NCI-H1092 (cell line): ENCODE measurements around the gene ORMDL1.

Experiments used
- DNase-seq: peaks from one replicate; lab custom pipeline; 2025; lab: John Stamatoyannopoulos, UW

ORMDL1 gene

GRCh38 chr2:189783927-189784867 is at the start of gene ORMDL1, which contains the start of gene PMS1:
TSS of gene ORMDL1 (minus strand) at chr2:189784339. CDS start at chr2:189782595, 1,744 bp downstream.
TSS of gene PMS1 (plus strand) at chr2:189784450. CDS start at chr2:189791810, 7,360 bp downstream.
- DNase-seq: peak; percentile 85

GRCh38 chr2:189830510-189830909 is 46.4 kb upstream of the ORMDL1 start:
- no peak for DNase-seq

- DNase-seq: no peak
Observed at GRCh38 chr2:189829102-189829833, 45.1 kb upstream of the ORMDL1 start.

GRCh38 chr2:189826039-189826438 is 41.9 kb upstream of the ORMDL1 start:
- no peak for DNase-seq

GRCh38 chr2:189824694-189825396 is 40.7 kb upstream of the ORMDL1 start:
- no peak for DNase-seq

GRCh38 chr2:189821953-189822748 is 38.0 kb upstream of the ORMDL1 start:
- no peak for DNase-seq

GRCh38 chr2:189819297-189819704 is 35.2 kb upstream of the ORMDL1 start:
- DNase-seq: no peak

- no peak for DNase-seq
Observed at GRCh38 chr2:189818249-189819038, 34.3 kb upstream of the ORMDL1 start.

GRCh38 chr2:189803431-189803830 is 19.3 kb upstream of the ORMDL1 start:
- DNase-seq: no peak

- DNase-seq: no peak
Observed at GRCh38 chr2:189802396-189802912, 18.3 kb upstream of the ORMDL1 start.

GRCh38 chr2:189799531-189799930 is 15.4 kb upstream of the ORMDL1 start:
- no peak for DNase-seq

- no peak for DNase-seq
Observed at GRCh38 chr2:189799030-189799331, 14.8 kb upstream of the ORMDL1 start.

GRCh38 chr2:189798312-189799029 is 14.3 kb upstream of the ORMDL1 start:
- DNase-seq: no peak

- no peak for DNase-seq
Observed at GRCh38 chr2:189797902-189798301, 13.8 kb upstream of the ORMDL1 start.

- no peak for DNase-seq
Observed at GRCh38 chr2:189794310-189794709, 10.2 kb upstream of the ORMDL1 start.

- DNase-seq: no peak
Observed at GRCh38 chr2:189791338-189792042, 7.4 kb upstream of the ORMDL1 start.

GRCh38 chr2:189783451-189783926 is 650 bp downstream of the ORMDL1 start:
- DNase-seq: no peak

- DNase-seq: no peak
Observed at GRCh38 chr2:189782221-189782671, 1.9 kb downstream of the ORMDL1 start.

- DNase-seq: no peak
Observed at GRCh38 chr2:189772212-189772611, 11.9 kb downstream of the ORMDL1 start.
